ENCODE data around the gene SH3D21.

Gene SH3D21

GRCh38 chr1:36352910-36353878 lies 47.0 kb downstream of the SH3D21 start:
- no peak for TF ChIP-seq CTCF (IDR thresholded peaks at IDR 0.05)

GRCh38 chr1:36354486-36354885 lies 48.3 kb downstream of the SH3D21 start:
- TF ChIP-seq CTCF (IDR thresholded peaks at IDR 0.05): no peak

GRCh38 chr1:36355811-36356210 lies 49.6 kb downstream of the SH3D21 start:
- TF ChIP-seq CTCF (IDR thresholded peaks at IDR 0.05): no peak

GRCh38 chr1:36358514-36359084 lies 52.4 kb downstream of the SH3D21 start:
- TF ChIP-seq CTCF (IDR thresholded peaks at IDR 0.05): no peak

- TF ChIP-seq CTCF (IDR thresholded peaks at IDR 0.05): no peak
Measured at GRCh38 chr1:36359383-36359782, 53.2 kb downstream of the SH3D21 start.

- no peak for TF ChIP-seq CTCF (IDR thresholded peaks at IDR 0.05)
Measured at GRCh38 chr1:36359911-36360550, 53.9 kb downstream of the SH3D21 start.

GRCh38 chr1:36365381-36365780 lies 59.2 kb downstream of the SH3D21 start:
- no peak for TF ChIP-seq CTCF (IDR thresholded peaks at IDR 0.05)
